KOPT-K1 (cell line): ENCODE measurements around the gene FGFR3.

Experiments
- H3K27ac ChIP-seq: fragments of 200-600 bp; sonication (generic); 2 replicates; pipeline ENCODE4 v1.5.1; 2016; ENCODE audit warnings: antibody characterized with exemption, mild to moderate bottlenecking, low read depth, low read length; ENCODE audit not compliant: poor library complexity, severe bottlenecking
- H3K36me3 ChIP-seq: fragments of 200-600 bp; sonication (generic); 2 replicates; pipeline ENCODE4 v1.5.1; 2017; ENCODE audit warnings: antibody characterized with exemption, mild to moderate bottlenecking, low read length, moderate library complexity; ENCODE audit not compliant: insufficient read depth
- H3K9me3 ChIP-seq: fragments of 200-600 bp; sonication (generic); 2 replicates; pipeline ENCODE4 v1.5.1; 2017; ENCODE audit warnings: antibody characterized with exemption, low read length, mild to moderate bottlenecking; ENCODE audit not compliant: insufficient read depth, poor library complexity, severe bottlenecking

Gene FGFR3

DNA sequence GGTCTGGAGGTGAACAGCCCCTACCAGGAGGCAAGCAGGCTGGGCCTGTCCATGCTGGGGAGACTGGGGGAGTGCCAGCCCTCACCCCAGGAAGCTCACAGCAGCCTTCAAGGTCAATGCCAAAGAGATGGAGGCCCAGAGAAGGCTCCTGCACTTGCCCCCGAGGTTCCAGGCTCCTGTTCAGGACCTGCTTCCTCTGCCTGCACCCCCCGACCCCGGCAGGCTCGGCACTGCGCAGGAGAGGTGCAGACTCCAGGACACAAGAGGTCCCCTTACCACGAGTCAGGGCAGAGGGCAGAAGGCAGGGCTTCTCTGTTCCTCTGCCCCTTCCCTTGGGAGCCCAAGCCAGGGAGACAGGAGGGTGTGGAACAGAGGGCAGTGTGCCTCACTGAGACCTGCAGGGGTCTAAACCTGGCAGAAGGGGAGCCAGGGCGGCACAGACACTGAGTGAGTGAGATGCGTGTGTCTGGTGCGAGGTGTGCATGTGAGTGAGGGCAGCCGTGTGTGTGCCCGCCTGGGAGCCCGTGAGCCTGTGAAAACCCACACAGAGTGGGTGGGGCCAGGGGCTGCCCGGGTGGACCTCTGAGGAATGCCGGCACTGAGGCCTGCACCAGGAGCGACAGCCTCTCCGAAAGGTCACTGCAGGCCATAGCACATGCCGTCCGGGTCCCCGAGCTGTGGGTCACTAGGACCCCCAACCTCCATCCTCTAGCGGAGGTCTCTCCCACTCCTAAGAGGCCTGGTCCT lies 30.7 kb upstream of the FGFR3 start:
- no peak overlapping the region for H3K27ac ChIP-seq
- H3K9me3 ChIP-seq: no peaks in the 10 kb centered on the region
- H3K36me3 ChIP-seq: no peaks in the 10 kb centered on the region

DNA sequence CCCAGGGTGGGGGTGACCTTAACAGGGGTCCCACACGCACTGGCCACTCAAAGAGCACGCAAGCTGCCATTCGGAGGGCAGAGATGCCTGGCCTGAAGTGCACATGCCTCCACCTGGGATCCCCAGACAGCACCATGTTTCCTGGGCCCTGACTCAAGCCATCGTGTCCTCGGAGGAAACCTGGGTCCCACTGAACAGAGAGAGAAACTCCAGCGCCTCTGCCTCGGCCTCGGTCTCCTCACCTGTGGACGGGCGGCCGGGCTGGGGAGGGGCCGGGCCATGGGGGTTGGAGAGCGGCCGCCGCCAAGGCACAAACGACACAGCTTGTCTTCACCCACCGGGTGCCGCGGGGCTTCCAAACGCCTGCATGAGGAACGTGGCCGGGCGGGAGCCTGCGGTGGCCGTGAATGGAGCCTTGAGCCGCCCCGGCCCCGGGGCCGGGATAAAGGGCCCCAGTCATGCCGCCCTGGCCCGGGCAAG lies 30.0 kb upstream of the FGFR3 start:
- Histone ChIP-seq H3K36me3 (no peaks in the 10 kb centered on the region), H3K9me3 (no peaks in the 10 kb centered on the region), H3K27ac (no peak overlapping the region)

DNA sequence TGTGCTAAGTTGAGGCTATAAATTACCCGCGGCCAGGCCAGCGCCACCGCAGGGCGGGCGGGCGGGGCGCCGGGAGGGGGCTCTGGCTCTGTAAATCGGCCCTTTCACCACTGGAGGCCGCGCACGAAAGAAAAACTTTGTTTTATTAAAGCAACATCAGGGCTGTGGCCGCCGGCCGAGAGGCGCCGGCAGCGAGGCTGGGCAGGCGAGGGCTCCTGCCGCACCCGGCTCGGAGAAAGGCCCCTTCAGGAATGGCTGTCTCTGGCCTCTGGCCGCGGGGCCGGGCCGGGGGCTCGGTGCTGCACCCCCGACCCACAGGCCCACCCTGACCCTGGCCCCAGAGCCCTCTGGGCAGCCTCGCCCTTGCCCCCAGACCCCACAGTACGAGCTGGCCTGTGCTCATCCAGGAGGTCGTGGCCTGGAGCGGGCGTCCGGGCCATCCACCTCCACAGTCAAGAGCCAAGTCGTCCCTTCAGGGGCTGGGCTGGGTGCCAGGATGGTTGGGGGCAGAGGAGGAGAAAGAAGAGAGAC lies 29.5 kb upstream of the FGFR3 start:
- H3K27ac ChIP-seq: no peak overlapping the region
- H3K36me3 ChIP-seq: no peaks in the 10 kb centered on the region
- no peaks in the 10 kb centered on the region for H3K9me3 ChIP-seq

DNA sequence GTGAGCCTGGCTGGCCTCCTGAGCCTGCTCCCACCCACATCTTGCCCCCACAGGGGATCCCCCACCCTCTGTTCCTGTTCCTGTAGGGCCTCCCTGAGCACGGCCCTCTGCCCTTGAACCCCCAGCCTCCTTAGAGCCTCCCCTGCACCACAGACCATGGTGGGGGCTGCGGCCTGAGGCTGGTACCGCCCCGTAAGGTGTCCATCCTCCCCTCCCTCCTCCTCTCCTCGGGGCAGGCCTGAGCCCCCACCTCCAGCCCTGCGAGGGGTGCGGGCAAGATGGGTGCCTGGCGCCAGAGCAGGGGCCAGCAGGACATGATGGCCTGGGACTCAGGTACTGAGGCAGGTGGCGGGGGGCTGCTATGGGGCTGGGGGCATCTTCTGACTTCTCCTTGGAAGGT lies 28.4 kb upstream of the FGFR3 start:
- no peaks in the 10 kb centered on the region for H3K36me3 ChIP-seq

DNA sequence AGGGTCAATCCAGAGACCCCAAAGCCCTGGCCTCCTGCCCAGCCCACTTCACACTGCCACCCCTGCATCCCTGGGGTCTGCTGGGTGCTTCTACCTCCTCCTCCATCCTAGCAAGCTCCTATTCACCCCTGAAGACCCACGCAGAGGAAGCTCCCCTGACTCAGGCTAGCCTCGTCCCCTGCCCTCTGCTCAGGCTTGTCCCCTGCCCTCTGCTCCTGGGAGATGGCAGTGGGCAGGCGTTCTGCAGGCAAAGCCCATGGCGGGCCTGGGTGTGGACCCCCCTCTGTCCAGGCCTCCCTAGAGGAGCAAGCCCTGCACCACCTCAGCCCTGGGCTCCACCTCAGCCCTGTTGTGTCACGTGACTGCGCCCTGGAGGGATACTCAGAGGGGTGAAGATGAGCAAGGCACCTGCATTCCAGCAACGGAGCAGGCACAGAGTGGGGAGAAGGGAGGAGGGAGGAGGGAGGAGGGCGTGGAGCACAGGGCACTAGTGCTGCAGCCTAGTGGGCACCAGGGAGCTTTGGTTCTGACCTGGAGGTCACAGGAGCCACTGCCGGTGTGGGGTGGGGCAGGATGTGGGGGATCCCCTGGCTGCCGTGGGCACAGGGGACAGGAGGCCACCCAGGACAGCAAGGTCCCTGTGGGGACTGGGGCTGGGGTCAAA lies 27.6 kb upstream of the FGFR3 start:
- no peaks in the 10 kb centered on the region for H3K9me3 ChIP-seq
- no peaks in the 10 kb centered on the region for H3K36me3 ChIP-seq
- no peak overlapping the region for H3K27ac ChIP-seq

More for the DNA sequence above, 28.4 kb upstream of the FGFR3 start:
- no peak overlapping the region for H3K27ac ChIP-seq
- H3K9me3 ChIP-seq: no peaks in the 10 kb centered on the region

DNA sequence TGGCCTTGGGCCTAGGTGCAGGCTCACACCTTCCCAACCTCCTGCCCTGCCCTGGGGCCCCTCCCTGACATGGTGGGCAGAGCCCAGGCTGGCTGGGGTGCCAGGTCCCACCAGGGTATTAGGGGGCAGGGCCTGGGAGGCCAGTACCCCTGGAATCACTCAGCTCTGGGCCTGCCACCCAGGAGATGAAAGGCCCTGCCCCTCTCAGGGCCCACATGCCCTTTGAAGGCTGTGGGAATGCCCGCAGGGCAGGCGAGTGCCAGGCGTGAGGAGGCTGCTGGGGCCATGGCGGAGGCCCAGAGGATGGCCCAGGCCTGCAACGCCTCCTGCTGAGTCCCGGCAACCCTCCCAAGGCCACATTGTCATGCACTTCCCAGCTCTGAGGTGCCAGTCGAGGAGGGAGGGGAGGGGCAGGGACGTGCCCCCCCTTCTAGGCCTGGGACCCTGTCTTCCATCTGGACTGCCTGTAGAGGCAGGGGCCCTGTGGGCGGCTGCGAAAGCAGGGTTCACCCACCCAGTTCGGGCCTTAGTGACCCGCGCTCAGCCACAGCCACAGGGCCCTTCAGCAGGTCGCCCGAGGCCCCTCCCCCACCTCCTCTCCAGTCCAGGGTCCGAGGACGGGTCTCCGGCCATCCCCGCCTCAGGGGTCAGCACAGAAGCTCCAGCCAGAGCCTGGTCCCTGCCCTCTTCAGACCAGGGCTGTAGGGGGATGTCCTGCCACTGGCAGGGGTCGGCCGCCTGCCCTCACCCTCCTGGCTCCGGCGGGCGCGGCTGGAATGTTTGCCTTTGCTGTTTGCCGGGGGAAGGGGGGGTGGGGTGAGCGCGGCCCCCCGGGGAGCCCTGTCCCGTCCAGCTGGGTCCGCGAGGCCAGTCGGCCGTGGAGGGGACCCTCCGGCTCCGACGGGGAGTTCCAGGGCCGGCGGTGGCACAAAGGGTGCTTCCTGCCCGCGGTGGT lies 26.7 kb upstream of the FGFR3 start:
- Histone ChIP-seq H3K9me3 (no peaks in the 10 kb centered on the region), H3K36me3 (no peaks in the 10 kb centered on the region), H3K27ac (no peak overlapping the region)

DNA sequence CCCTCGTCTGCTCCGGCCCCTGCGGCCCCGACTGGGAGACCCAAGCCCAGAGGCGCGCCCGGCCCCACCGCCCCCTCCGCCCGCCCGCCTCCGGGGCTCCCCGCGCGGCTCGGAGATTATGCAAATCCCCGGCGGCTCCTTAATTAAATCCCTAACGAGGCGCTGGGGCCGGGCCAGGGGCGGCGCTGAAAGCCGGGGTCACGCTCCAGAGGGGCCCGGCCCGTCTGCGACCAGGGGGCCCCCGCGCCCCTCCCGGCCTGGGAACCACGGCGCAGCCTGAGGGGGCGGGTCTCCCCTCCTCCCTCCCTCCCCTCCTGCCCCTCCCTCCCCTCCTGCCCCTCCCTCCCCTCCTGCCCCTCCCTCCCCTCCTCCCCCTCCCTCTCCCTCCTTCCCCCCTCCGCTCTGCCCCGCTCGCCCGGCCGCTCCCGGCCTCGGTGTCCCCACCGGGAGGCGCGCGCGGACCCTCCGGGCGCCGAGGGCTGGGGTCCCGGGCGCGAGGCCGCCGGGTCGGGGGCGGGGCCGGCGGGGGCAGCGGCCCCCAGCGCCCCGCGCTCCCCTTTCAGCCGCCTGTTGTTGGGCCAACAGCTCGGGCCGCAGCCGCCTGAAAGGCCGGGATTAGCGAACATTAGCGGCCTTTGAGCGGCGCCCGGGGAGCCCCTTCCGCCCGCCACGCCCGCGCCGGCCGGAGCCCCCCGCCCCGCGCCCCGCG lies 25.9 kb upstream of the FGFR3 start:
- Histone ChIP-seq H3K27ac (no peak overlapping the region), H3K9me3 (no peaks in the 10 kb centered on the region), H3K36me3 (no peaks in the 10 kb centered on the region)

DNA sequence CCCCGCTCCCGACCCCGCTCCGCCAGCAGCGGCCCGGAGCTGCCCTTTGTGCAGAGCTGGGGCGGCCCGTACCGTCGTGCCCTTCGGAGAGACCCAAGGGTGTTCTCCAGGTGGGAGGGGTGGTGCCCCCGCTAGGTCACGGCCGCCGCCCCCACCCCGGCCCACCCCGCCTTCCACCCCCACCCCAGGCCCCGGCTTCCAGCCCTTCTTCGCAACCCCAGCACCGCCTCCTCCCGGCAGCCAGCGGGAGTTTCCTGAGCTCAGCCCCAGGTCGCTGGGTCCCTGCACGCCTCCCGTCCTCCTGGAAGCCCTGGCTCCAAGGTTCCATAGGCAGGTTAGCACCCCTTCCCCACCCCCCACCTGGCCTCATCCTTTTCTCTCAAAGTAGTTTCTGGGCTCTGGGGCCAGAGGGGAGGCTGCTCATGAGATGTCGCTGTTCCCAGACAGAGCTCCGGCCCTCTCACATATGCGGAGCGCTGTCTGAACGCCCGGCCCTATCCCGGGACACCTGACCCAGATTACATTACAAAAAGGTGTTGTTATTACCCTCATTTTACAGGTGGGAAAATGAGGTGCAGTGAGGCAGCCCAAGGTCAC lies 25.2 kb upstream of the FGFR3 start:
- Histone ChIP-seq H3K36me3 (no peaks in the 10 kb centered on the region), H3K9me3 (no peaks in the 10 kb centered on the region), H3K27ac (no peak overlapping the region)

DNA sequence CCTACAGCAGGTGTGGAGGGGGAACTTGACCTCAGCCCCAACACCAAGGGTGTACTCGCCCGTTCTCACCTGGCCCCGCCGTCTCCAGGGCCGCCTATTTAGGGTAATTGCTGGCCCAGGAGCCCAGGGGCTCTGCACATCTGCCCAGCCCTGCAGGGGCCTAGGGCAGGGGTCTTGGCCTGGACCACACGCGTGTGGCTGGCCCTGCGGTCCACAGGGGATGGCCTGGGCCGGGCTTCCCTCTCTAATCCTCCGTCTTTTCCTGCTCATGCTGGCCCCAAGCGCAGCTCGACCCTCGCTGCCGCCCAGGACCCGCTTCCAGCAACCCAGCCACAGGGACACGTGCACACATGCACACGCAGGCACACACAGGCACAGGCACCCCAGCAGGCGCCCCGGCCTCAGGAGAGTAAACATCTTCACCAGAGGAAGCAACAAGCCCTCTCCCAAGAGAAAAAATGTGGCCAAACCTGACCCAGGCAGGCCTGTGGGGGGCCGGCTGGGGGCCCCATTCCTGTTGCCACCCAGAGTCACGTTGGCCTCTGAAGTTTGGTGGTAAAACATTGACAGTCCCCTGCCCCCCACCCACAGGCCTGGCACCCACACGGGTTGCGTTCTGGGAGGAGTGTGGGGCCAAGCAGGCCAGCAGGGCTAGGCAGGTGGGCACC lies 24.6 kb upstream of the FGFR3 start:
- H3K36me3 ChIP-seq: no peaks in the 10 kb centered on the region
- H3K27ac ChIP-seq: no peak overlapping the region
- no peaks in the 10 kb centered on the region for H3K9me3 ChIP-seq

DNA sequence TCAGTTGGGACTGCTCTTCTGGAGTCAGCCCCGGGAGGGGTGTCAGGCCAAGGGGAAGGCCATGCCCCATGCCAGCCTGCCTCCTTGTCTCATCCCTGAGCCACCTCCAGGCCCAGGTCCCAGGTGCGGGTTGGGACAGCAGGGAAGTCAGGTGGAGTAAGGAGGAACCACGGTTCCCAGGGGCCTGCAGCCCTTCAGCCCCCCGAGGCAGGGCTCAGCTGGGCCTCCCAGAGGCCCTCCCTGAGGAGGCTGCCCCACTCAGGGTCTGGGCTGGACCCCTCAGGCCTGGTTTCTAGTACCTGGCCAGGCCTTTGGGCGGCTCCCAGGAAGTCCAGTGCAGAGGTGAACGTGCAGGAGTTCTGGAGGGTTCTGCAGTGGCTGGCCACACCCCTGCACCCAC lies 23.4 kb upstream of the FGFR3 start:
- Histone ChIP-seq H3K9me3 (no peaks in the 10 kb centered on the region), H3K36me3 (no peaks in the 10 kb centered on the region), H3K27ac (no peak overlapping the region)

DNA sequence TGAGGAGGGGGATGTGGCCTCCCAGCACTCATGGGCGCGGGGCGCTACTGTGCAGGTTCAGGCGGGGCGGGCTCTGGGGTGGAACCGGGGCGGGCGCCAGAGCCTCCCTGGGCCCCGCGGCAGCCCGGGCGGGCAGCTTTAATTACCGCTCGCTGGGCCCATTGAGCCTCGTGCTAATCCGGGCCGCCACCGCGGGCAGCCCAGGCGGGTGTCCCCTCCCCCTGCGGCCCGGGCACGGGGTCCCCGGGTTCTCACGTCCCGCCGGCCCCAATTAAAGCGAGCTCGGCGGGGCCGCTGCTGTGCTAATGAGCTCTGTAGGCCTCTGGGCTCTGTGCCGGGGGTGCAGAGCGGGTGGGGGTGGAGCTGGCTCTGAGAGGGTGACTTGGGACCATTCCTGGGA lies 22.8 kb upstream of the FGFR3 start:
- Histone ChIP-seq H3K9me3 (no peaks in the 10 kb centered on the region), H3K27ac (no peak overlapping the region), H3K36me3 (no peaks in the 10 kb centered on the region)

DNA sequence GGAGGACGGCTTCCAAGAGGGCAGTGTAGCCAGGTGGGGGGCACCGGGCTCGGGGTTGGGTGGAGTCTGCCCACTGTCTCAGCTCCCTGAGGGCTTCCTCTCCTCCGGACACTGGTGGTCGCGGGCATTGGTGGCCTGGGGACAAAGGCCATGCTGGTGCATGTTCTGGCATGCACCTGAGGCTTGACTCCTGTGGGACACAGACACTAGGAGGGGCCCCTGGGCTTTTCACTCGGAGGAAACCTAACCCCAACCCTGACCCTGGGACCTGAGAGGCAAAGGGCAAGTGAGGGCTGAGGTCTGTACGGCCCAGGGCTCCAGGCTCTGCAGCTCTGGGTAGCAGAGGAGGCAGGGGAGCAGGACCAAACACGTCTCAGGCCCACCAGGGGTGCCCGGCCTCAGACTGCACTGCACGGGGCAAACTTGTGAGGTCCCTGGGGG lies 22.3 kb upstream of the FGFR3 start:
- H3K27ac ChIP-seq: no peak overlapping the region
- no peaks in the 10 kb centered on the region for H3K9me3 ChIP-seq
- H3K36me3 ChIP-seq: no peaks in the 10 kb centered on the region

DNA sequence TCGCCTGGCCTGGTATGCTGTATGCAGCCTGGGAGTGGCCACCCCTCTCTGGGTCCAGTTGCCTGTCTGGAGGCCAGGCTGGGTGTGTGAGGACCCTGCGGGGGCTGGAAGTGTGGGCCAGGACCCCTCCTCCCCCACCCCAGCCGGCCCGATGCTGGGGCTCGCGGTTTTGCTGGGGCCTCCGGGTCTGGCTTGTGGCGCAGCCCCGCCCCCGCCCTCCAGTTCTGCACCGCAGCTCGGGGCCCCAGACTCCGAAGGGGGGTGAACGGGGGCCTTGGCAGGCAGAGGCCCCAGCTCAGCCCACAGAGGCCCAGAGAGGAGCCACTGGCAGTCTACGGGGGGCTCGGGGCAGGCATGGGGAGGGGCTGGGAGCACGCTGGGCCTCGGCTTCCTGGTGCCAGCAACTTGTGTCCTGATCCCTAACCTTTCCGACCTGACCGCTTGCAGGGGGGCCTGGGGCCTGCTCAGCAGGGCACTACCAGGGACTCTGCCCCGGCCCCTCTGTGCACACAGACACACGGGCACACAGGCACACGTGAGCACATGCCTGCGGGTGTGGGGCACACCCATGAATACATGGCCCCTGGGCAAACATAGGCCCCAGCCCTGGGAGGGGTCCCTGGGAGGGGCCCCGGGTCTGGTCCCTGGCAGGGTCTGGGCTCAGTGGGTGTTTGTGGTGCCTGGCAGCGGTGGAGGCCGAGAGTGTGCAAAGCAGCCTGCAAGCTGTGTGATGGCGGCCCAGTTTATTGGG lies 21.4 kb upstream of the FGFR3 start:
- Histone ChIP-seq H3K36me3 (no peaks in the 10 kb centered on the region), H3K27ac (no peak overlapping the region), H3K9me3 (no peaks in the 10 kb centered on the region)
